ENCODE measurements around the gene OTOA. TPM values are rescaled to one million over a fixed set of nuclear protein-coding genes. Genes with fewer than 3 reads are reported as not detected.

The OTOA gene
- under 0.01 TPM in 2 replicates for total RNA-seq

DNA sequence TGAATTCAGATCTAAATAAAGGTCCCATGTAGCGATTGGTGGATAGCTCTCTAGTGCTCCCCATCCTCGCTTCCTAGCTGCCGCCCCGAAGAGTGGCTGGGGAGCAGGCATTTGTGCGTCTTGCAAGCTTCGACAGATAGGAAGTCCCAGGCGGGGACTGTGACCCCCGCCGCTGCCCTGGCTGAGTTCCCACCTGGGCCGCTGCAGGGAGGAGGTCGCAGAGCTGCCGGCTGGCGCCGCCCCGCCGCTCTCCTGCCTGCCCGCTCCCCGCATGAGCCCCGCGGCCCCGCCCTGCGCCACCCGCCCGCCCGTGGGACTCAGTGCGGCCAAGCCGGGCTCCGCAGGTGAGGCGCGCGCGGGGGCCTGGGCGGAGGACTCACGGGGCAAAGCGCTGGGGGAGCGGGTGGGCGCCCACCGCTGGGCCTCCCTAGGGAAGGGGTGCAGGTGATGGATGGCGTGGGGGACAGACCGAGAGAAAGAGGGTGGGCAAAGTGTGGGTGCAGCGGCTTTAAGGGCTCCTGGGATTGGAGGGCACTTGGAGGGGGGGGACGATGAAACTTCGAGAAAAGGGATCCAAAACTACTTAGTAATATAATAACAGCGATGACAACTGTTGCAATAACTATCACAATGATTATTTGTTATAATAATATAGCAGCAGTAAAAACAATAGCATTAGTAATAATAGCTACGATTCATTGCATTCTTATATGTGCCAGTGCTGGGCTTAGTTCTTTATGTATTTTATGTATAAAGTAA lies at the start of gene OTOA:
Gene OTOA, plus strand, starts transcription at position 80 of the 759 bp plus-strand sequence. CDS start 14,547 bp downstream, outside the sequence.

DNA sequence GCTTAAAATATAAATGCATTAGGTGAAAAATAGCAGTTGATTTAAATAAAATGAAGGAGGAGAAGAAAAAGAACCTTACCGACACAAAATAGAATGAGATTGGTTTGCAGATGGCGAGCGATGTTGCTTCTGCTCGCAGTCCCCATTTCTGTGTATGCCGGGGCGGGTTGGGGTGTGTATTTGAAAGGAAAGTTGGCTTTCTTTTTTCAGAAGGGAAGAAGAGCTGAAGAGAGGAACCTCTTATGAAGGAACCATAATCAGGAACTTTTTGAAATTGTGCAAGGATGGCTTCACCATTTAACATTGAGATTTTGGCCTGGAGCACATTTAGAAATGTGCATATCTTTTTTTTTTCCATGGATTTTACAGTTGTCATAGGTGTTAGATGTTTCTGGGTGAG lies 11.3 kb upstream of the OTOA start, which contains the start of gene IGSF6:
Gene IGSF6, minus strand, starts transcription at position 156 of the 400 bp plus-strand sequence. Its CDS starts 10 bp downstream, at position 146.

Other genes with a start within 250 kb of the OTOA start
- gene METTL9, start 64.4 kb upstream of the OTOA start, total RNA-seq, result 241 and 248 TPM in 2 replicates
- gene IGSF6, start 11.4 kb upstream of the OTOA start, total RNA-seq, result under 0.01 TPM in 1 of 2 replicates, not detected in the other
- gene NPIPB4, start 193.8 kb downstream of the OTOA start, total RNA-seq, result 34.2 and 43.6 TPM in 2 replicates